Fibroblast of villous mesenchyme (primary cell): ENCODE data around the gene KRABD2.

Experiments
- DNase-seq: peaks from one replicate; pipeline ENCODE4 v3.0.0-alpha.2; 2010; ENCODE audit warnings: low read depth
- H3K4me3 ChIP-seq: 2 replicates; pipeline ENCODE4 v1.5.1; 2011; ENCODE audit warnings: low read depth, mild to moderate bottlenecking, low read length
- TF ChIP-seq, protein P1 (sequence below): IDR thresholded peaks from 2 replicates; pipeline ENCODE4 v1.5.1; 2012; ENCODE audit warnings: low read depth, mild to moderate bottlenecking, low read length; ENCODE audit not compliant: insufficient read depth

The KRABD2 gene

DNA sequence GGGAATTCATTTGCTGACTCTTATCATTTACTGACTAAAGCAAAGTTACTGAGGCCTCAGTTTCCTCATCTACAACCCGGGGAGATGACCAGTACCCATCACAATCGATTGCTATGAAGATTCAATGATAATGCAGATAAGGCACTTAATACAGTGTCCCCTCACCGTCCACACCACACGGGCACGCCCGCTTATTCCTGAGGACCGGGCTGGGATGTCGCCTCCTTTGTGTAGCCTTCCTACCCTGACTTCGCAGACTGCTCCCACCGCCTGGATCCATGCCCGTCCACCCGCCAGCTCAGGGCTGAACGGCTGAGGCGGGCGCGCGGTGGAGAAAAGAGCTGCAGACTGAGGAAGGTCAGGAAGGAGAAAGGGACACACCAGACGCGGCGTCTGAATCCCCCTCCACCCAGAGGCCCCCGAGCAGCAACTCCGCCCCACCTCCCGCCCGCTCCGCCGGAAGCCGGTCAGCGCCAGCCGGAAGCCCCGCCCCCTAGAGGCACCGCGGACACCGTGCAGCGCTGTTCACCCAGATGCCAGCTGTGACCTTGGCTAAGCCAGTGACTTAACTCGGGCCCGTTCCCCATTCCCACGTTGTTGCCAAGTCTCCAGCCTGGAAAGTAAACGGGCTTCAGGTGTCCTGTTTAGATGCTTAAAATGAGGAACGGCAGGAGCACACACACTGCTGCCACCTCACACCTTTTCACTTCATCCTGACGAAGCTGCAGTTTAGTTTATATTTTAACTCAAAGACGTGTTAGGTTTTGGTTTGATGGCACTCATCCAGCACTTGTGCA, at the start of gene KRABD2:
Gene KRABD2, minus strand, starts transcription at position 434 of the 797 bp plus-strand sequence.
- H3K4me3 ChIP-seq = peak within 1 kb of the TSS; percentile 88
- peak; percentile 88 for DNase-seq
- TF ChIP-seq, protein P1, sequence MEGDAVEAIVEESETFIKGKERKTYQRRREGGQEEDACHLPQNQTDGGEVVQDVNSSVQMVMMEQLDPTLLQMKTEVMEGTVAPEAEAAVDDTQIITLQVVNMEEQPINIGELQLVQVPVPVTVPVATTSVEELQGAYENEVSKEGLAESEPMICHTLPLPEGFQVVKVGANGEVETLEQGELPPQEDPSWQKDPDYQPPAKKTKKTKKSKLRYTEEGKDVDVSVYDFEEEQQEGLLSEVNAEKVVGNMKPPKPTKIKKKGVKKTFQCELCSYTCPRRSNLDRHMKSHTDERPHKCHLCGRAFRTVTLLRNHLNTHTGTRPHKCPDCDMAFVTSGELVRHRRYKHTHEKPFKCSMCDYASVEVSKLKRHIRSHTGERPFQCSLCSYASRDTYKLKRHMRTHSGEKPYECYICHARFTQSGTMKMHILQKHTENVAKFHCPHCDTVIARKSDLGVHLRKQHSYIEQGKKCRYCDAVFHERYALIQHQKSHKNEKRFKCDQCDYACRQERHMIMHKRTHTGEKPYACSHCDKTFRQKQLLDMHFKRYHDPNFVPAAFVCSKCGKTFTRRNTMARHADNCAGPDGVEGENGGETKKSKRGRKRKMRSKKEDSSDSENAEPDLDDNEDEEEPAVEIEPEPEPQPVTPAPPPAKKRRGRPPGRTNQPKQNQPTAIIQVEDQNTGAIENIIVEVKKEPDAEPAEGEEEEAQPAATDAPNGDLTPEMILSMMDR = peak; percentile 72

DNA sequence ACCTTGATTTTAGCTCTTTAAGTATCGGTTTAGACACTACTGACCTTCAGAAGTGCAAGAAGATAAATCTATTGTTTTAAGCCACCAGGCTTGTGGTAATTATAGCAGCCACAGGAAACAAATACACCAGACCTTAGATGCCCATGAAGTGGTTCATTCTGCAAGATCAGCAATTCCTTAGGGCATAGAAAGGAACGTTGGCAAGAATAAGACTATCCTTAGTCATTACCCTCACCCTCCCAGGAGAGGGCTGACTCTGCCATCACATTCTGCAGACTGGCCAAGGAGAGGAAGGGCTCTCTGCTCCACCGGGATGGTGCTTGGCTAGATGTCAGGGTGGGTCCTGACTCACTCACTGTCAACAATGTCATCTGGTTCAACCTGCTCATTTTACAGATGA, 45.1 kb upstream of the KRABD2 start:
- TF ChIP-seq, protein P1 = no peak
- no peak for DNase-seq

DNA sequence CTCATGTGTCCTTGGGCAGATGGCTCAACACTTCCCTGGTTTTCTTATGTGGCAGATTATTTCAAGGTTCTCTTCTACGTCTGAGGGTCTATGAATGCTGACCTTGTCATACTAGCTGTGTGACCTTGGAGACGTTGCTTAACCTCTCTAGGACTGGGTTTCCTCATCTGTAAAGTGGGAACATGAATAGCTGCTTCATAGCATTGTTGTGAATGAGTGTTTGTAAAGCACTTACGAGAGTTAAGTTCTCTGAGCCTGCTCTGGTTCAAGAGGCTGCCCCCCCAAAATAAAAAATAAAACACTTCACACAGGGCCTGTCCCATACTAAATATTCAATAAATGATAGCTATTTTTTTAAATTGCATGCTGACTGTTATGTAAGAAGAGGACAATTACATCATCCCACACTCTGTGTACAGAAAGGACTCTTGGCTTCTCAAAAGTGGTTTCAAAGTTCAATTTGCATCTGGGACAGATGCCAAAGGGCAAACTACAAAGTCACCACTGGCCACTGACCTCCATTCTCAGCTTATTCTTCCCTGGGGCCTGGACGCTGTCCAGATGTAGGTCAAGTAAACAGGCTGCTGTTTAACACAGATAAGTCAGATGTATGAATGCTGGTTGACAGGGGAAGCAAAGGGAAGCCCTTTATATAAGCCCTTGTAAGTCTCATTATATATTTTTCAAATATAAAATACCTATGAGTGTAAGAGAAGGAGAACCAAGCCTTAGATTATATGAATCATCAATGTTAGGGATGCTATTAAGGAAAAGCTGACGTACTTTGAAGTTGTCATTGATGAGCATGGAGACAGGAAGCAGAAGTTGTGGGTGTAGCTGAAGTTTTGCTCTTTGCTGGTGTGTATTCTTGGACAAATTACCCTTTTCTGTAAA, 43.8 kb upstream of the KRABD2 start:
- peak; percentile 79 for DNase-seq
- no peak overlapping the region for H3K4me3 ChIP-seq
- TF ChIP-seq, protein P1 = no peak

More for the DNA sequence above, 45.1 kb upstream of the KRABD2 start:
- no peak overlapping the region for H3K4me3 ChIP-seq

DNA sequence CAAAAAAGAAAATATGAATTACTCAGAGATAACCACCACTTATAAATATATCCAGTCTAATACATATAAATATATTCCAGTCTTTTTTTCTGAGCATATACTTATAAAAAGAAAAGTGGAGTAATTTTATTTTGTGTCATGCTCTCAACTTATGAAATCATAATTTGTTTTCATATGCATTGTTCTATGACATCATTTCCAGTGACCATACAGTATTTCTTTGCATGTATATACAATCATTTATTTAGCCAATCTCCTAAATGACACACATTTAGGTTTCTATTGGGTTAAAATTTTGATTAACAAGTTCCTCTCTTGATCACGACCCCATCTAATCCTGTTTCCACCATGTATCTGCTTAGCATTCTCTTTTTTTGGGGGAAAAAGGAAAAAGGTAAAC, 42.8 kb upstream of the KRABD2 start:
- no peak overlapping the region for H3K4me3 ChIP-seq
- no peak for DNase-seq
- TF ChIP-seq, protein P1 = no peak

DNA sequence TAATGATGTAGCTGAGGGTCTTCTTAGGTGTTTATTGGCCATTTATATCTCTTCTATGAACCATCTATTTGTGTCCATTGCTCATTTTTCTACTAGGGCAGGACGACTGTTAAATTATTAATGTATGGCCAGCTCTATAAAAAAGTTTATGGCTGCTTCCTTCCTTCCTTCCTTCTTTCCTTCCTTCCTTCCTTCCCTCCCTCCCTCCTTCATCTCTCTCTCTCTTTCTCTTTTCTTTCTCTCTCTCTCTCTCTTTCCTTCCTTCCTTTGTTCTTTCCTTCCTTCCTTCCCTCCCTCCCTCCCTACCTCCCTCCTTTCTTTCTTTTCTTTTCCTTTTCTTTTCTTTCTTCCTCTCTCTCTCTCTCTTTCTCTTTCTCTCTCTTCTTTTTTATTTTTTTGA, 42.0 kb upstream of the KRABD2 start:
- H3K4me3 ChIP-seq = no peak overlapping the region
- TF ChIP-seq, protein P1 = no peak

DNA sequence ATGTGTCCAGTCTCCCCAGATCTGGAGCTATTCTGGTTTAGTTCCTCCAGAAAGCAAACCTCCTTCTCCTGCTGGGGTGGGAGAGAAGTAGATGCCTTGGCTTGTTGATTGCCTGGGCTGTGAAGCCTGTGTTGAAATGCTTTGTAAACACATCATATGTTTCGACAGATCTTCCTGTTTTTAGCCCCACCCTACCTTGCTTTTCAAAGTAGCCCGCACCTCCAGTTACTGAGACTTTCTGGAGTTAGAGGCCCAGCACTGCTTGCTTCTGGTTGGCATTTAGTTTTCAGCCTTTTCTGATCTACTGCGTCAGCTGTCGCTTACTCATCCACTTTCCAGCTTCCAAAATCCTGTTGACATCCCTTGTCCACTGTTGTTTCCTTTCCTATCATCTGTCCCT, 41.3 kb upstream of the KRABD2 start:
- TF ChIP-seq, protein P1 = no peak
- DNase-seq = no peak
- no peak overlapping the region for H3K4me3 ChIP-seq

More for the DNA sequence above, 42.0 kb upstream of the KRABD2 start:
- no peak for DNase-seq
